ENCODE measurements around the gene CNTN4. TPM values are rescaled to one million over a fixed set of nuclear protein-coding genes. Genes with fewer than 3 reads are reported as not detected.
A peak's percentile ranks its signal among the peaks of the same experiment; 100 is the strongest.

CNTN4 gene
- total RNA-seq, 1 experiment from 2014 or later, result 1.6 TPM

- no peaks in the 10 kb centered on the region for H3K36me3 Mint-ChIP-seq (ENCODE audit: insufficient read depth in 1 of 3, low read depth in 3 of 3)
- Histone ChIP-seq H3K14ac (ENCODE audit: insufficient read depth, low read length) (no peak overlapping the region), H2AFZ (ENCODE audit: low read length) (peak overlapping the region; percentile 56), H4K5ac (ENCODE audit: insufficient read length, low read depth, low read length) (no peak overlapping the region), H3K9ac (ENCODE audit: extremely low read depth, insufficient read length, low read length) (no peak overlapping the region), H3K23ac (ENCODE audit: insufficient read length, low read depth, low read length) (no peak overlapping the region), H3K4me2 (ENCODE audit: insufficient read depth, insufficient read length, low read length) (no peak overlapping the region), H2BK12ac (ENCODE audit: insufficient read length, low read depth, low read length) (no peak overlapping the region), H2BK5ac (ENCODE audit: insufficient read length, low read length) (no peak overlapping the region), H2BK15ac (ENCODE audit: low read depth, low read length) (no peak overlapping the region), H3K9me3 (ENCODE audit: control insufficient read depth, low read depth, low read length) (no peaks in the 10 kb centered on the region), H4K8ac (replicated peaks; ENCODE audit: insufficient read length, low read depth, low read length) (no peak overlapping the region), H3K79me1 (ENCODE audit: insufficient read depth, low read depth, low read length, poor library complexity, severe bottlenecking) (no peaks in the 10 kb centered on the region), H3K79me2 (ENCODE audit: insufficient read depth, low read length) (no peaks in the 10 kb centered on the region), H2AK5ac (ENCODE audit: insufficient read length, low read length) (no peak overlapping the region), H4K20me1 (ENCODE audit: control insufficient read depth, insufficient read depth, insufficient read length) (no peaks in the 10 kb centered on the region), H3K4ac (ENCODE audit: low read depth, low read length) (no peak overlapping the region), H2BK20ac (ENCODE audit: low read depth, low read length, poor library complexity, severe bottlenecking) (no peak overlapping the region), H3K18ac (ENCODE audit: insufficient read length, low read depth, low read length) (no peak overlapping the region), H4K91ac (ENCODE audit: insufficient read length, low read depth, low read length) (no peak overlapping the region), H3K56ac (ENCODE audit: insufficient read length, low read depth, low read length) (no peak overlapping the region), H2BK120ac (ENCODE audit: low read depth, low read length, poor library complexity, severe bottlenecking) (no peak overlapping the region), H3K4me1 (ENCODE audit: insufficient read depth, low read length) (no peaks in the 10 kb centered on the region), H3T11ph (ENCODE audit: low read length) (no peak overlapping the region), H3K23me2 (ENCODE audit: insufficient read length, low read depth, low read length, poor library complexity, severe bottlenecking) (no peaks in the 10 kb centered on the region), H3K27ac (ENCODE audit: insufficient read length, low read depth, low read length) (no peak overlapping the region), H3K27me3 (ENCODE audit: insufficient read depth, low read length) (no peaks in the 10 kb centered on the region)
- no peak overlapping the region for H3K4me3 Mint-ChIP-seq
- no CpG with 5 or more reads among the region's 5 CpGs for WGBS (ENCODE audit: extremely low coverage, insufficient read length, low lambda C conversion rate)
- H3K9me3 Mint-ChIP-seq, result no peaks in the 10 kb centered on the region
- H3K27me3 Mint-ChIP-seq (ENCODE audit: low read depth), result peaks cover 11% of the 10 kb centered on the region
- no peak for TF ChIP-seq CTCF (conservative IDR thresholded peaks at IDR 0.05)
- H3K4me1 Mint-ChIP-seq, result peaks cover 3 to 6% of the 10 kb centered on the region in 2 experiments; a peak in 3 of 4 replicates
- no peak overlapping the region; a peak in 1 of 7 replicates for H3K27ac Mint-ChIP-seq
- DNase-seq, result no peak
Observed at GRCh38 chr3:2517500-2518172, 419.0 kb downstream of the CNTN4 start.

Data from H9 (cell line).